IMR-90 (cell line): ENCODE results near the gene SMOC1. TPM values are rescaled to one million over a fixed set of nuclear protein-coding genes. Genes with fewer than 3 reads are reported as not detected.
A peak's percentile ranks its signal among the peaks of the same experiment; 100 is the strongest.

Source experiments
- ATAC-seq: fragments of 200-7000 bp; cut with Tn5 transposase; 2 replicates; pipeline ENCODE4 v1.9.1; 2020; ENCODE audit warnings: low read depth, mild to moderate bottlenecking, moderate library complexity
- BruUV-seq: library from RNA; stranded (reverse); fragments of 400-500 nt; replicated peaks from 2 replicates; lab custom pipeline; 2021; lab: Mats Ljungman, UMichigan
- CTCF ChIA-PET: fragments of 300-600 bp; formaldehyde crosslinking; extraction: SDS; loops from one replicate; lab custom pipeline; 2021; ENCODE audit warnings: antibody characterized with exemption; lab: Yijun Ruan, JAX
- POLR2A ChIA-PET: fragments of 300-600 bp; sonication (Branson Sonifier 250); formaldehyde crosslinking; loops from one replicate; lab custom pipeline; 2022; ENCODE audit warnings: antibody characterized with exemption; ENCODE audit not compliant: unreplicated experiment; lab: Charles Lee
- DNase-seq: peaks from one replicate; pipeline ENCODE4 v3.0.0; 2013
- H2AFZ ChIP-seq: replicated peaks from 2 replicates; pipeline ENCODE3; 2013; ENCODE audit warnings: low read length, mild to moderate bottlenecking; ENCODE audit not compliant: poor library complexity
- H2AK5ac ChIP-seq: 2 replicates; pipeline ENCODE4 v1.6.1; 2013; ENCODE audit warnings: low read depth, low read length, inconsistent platforms
- H2AK9ac ChIP-seq: replicated peaks from 2 replicates; pipeline ENCODE3; 2013; ENCODE audit warnings: mild to moderate bottlenecking, low read depth, low read length, moderate library complexity; ENCODE audit not compliant: poor library complexity
- H2BK120ac ChIP-seq: 2 replicates; pipeline ENCODE4 v1.6.1; 2013; ENCODE audit warnings: low read depth, low read length, inconsistent platforms
- H2BK15ac ChIP-seq: 3 replicates; pipeline ENCODE4 v1.6.1; 2013; ENCODE audit warnings: low read depth, low read length, inconsistent platforms
- H2BK20ac ChIP-seq: 2 replicates; pipeline ENCODE4 v1.6.1; 2013; ENCODE audit warnings: low read depth, mild to moderate bottlenecking, inconsistent platforms, low read length, moderate library complexity
- H2BK5ac ChIP-seq: 2 replicates; pipeline ENCODE4 v1.6.1; 2013; ENCODE audit warnings: mild to moderate bottlenecking, low read depth, low read length, inconsistent platforms; ENCODE audit not compliant: poor library complexity, severe bottlenecking
- H3K14ac ChIP-seq: replicated peaks from 2 replicates; pipeline ENCODE4 v1.6.1; 2013; ENCODE audit warnings: low read depth, low read length, inconsistent platforms
- H3K18ac ChIP-seq: 2 replicates; pipeline ENCODE4 v1.6.1; 2013; ENCODE audit warnings: low read depth, low read length, control low read depth
- H3K23ac ChIP-seq: 2 replicates; pipeline ENCODE4 v1.6.1; 2013; ENCODE audit warnings: low read depth, low read length, inconsistent platforms
- H3K27ac ChIP-seq: 2 replicates; pipeline ENCODE4 v1.5.1; 2013; ENCODE audit warnings: mild to moderate bottlenecking, control low read depth, low read length; ENCODE audit not compliant: insufficient read depth
- H3K27me3 ChIP-seq: 2 replicates; pipeline ENCODE4 v1.6.1; 2013; ENCODE audit warnings: low read length; ENCODE audit not compliant: control insufficient read depth, insufficient read depth
- H3K36me3 ChIP-seq: 2 replicates; pipeline ENCODE4 v1.6.1; 2013; ENCODE audit warnings: low read length, mixed read lengths; ENCODE audit not compliant: control insufficient read depth, insufficient read depth
- H3K4ac ChIP-seq: 2 replicates; pipeline ENCODE4 v1.6.1; 2013; ENCODE audit warnings: low read depth, low read length, inconsistent platforms
- H3K4me1 ChIP-seq: 2 replicates; pipeline ENCODE4 v1.6.1; 2013; ENCODE audit warnings: low read length, mixed read lengths; ENCODE audit not compliant: control insufficient read depth, insufficient read depth
- H3K4me2 ChIP-seq: 2 replicates; pipeline ENCODE4 v1.6.1; 2013; ENCODE audit warnings: low read depth, mild to moderate bottlenecking, control low read depth, low read length, moderate library complexity
- H3K4me3 ChIP-seq: 2 replicates; pipeline ENCODE4 v1.5.1; 2013; ENCODE audit warnings: low read depth, mild to moderate bottlenecking, control low read depth, low read length, moderate library complexity; ENCODE audit not compliant: insufficient read depth
- H3K56ac ChIP-seq: 2 replicates; pipeline ENCODE4 v1.6.1; 2013; ENCODE audit warnings: low read length, inconsistent platforms; ENCODE audit not compliant: insufficient read depth; ENCODE audit errors: extremely low read depth
- H3K79me1 ChIP-seq, 2 experiments: 2 replicates each; pipeline ENCODE4 v1.6.1; 2013; ENCODE audit warnings: low read length in 2 of 2, inconsistent platforms in 1 of 2, low read depth in 1 of 2
- H3K9ac ChIP-seq: 2 replicates; pipeline ENCODE4 v1.6.1; 2013; ENCODE audit warnings: low read depth, low read length, control low read depth
- H3K9me1 ChIP-seq: 2 replicates; pipeline ENCODE4 v1.6.1; 2013; ENCODE audit warnings: low read length, inconsistent platforms; ENCODE audit not compliant: insufficient read depth
- H3K9me3 ChIP-seq: 2 replicates; pipeline ENCODE4 v1.6.1; 2013; ENCODE audit warnings: low read length; ENCODE audit not compliant: control insufficient read depth, insufficient read depth
- H4K20me1 ChIP-seq: 2 replicates; pipeline ENCODE4 v1.6.1; 2013; ENCODE audit warnings: low read length, inconsistent platforms; ENCODE audit not compliant: insufficient read depth
- H4K5ac ChIP-seq: 2 replicates; pipeline ENCODE4 v1.6.1; 2013; ENCODE audit warnings: mild to moderate bottlenecking, low read depth, low read length, control low read depth
- H4K8ac ChIP-seq, 2 experiments: 2 replicates each; pipeline ENCODE4 v1.6.1; 2013; ENCODE audit warnings: low read depth in 2 of 2, low read length in 2 of 2, control low read depth in 1 of 2, inconsistent platforms in 1 of 2
- H4K91ac ChIP-seq: 2 replicates; pipeline ENCODE4 v1.6.1; 2013; ENCODE audit warnings: low read depth, low read length, inconsistent platforms; ENCODE audit not compliant: insufficient read depth
- CEBPB ChIP-seq: IDR thresholded peaks from 2 replicates; pipeline ENCODE4 v1.6.1; 2012; ENCODE audit warnings: low read depth, low read length, improper control_type of control experiment
- FOS ChIP-seq: fragments of 150-350 bp; IDR thresholded peaks from 2 replicates; pipeline ENCODE4 v1.6.1; 2016; ENCODE audit warnings: low read depth, low read length
- WGBS, 2 experiments: methylation state at CpG; one replicate each; pipeline versions ENCODE4 v1.1.5 to v1.1.7; 2013; ENCODE audit warnings: missing lambda C conversion rate in 2 of 2; ENCODE audit not compliant: insufficient read length in 1 of 2; ENCODE audit errors: extremely low coverage in 2 of 2; 5-methylcytosine and 5-hydroxymethylcytosine counted together
- dilution Hi-C: fragments of 300-500 bp; cut with HindIII; formaldehyde crosslinking; loops from one replicate; pipeline ENCODE4 v1.14.3; 2018; ENCODE audit warnings: low sequenced_read_pairs; ENCODE audit not compliant: unreplicated experiment
- in situ Hi-C: fragments of 300-500 bp; cut with MboI; formaldehyde crosslinking; loops from 3 replicates; pipeline ENCODE4 v1.14.3; 2019; ENCODE audit warnings: low sequenced_read_pairs, inconsistent platforms, mixed read lengths
- intact Hi-C: fragments of 100-400 bp; cut with micrococcal nuclease; formaldehyde crosslinking; loops from 2 replicates; pipeline ENCODE4 v1.10.0; 2022
- polyA plus RNA-seq, 3 experiments: library from polyadenylated mRNA; depleted of rRNA; stranded (reverse); fragments of >200 nt; gene quantifications; 2 replicates each; pipeline ENCODE4 v1.2.3, GENCODE V29; 2012; ENCODE audit warnings: low replicate concordance in 1 of 3
- total RNA-seq: library from RNA; depleted of rRNA; stranded (reverse); fragments of >200 nt; gene quantifications from 2 replicates; pipeline ENCODE4 v1.2.3, GENCODE V29; 2012

The SMOC1 gene
- total and polyA plus RNA-seq, 2 of the 4 experiments (the other 2 are of a cell fraction), result 0.90 to 4.1 TPM

GRCh38 chr14:69982886-69983285, 103.7 kb downstream of the SMOC1 start:
- Histone ChIP-seq H3K36me3 (peaks cover 14% of the 10 kb centered on the region), H4K91ac (no peak overlapping the region), H2AK9ac (no peak overlapping the region), H3K9me1 (peaks cover 9% of the 10 kb centered on the region; the same call in 1 of the 2 replicates), H2BK15ac (no peak overlapping the region), H3K14ac (no peak overlapping the region), H3K18ac (no peak overlapping the region), H3K27ac (no peak overlapping the region), H3K9ac (no peak overlapping the region), H2BK5ac (no peak overlapping the region), H3K4me1 (peaks cover 16% of the 10 kb centered on the region), H2BK120ac (no peak overlapping the region), H3K4ac (0 out of 2 replicates have a peak overlapping the region, but pooled peaks have one; percentile 5), H3K4me2 (no peak overlapping the region), H4K5ac (no peak overlapping the region), H3K79me1 (no peaks in the 10 kb centered on the region), H2BK20ac (no peak overlapping the region), H4K20me1 (no peaks in the 10 kb centered on the region), H3K23ac (no peak overlapping the region), H3K9me3 (no peaks in the 10 kb centered on the region), H3K4me3 (no peak overlapping the region), H3K27me3 (no peaks in the 10 kb centered on the region), H2AFZ (no peak overlapping the region), H4K8ac (no peak overlapping the region), H3K56ac (no peak overlapping the region), H2AK5ac (peak overlapping the region; percentile 37)
- TF ChIP-seq CEBPB (no peak), FOS (no peak)
- in situ Hi-C loops (no loop called here), dilution Hi-C loops (no loop called here), intact Hi-C loops (no loop called here)
- no peak for DNase-seq
- no peak for ATAC-seq
- BruUV-seq, result no TSS peak
- 80% methylated on average over 1 of the region's 7 CpGs; no CpG with 5 or more reads in 1 of the 2 experiments for WGBS, 2 experiments
- ChIA-PET POLR2A (no interaction called here), CTCF (no interaction called here)
